ENCODE data around the gene REV1.

Gene REV1

DNA sequence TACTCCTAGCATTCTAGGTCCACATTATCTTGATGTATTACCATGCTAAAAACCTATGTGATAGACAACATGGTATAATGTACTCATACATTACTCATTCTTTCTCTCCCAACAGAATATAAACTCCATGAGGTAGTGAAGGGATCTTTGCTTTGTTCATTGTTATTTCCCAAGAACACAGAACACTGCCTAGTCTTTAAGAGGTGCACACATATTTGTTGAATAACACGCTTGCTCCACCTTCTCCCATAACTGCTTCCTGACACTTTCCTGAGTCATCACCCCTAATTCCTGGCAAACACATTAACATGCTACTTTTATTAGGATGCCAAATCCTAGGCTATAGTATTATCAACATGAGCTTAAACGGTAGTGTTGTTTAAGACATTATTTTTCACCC is 41.3 kb downstream of the REV1 start:
- Mint-ChIP-seq H3K4me1 (ENCODE audit: low read depth) (peaks cover 29% of the 10 kb centered on the region), H3K27me3 (no peaks in the 10 kb centered on the region), H3K4me3 (no peak overlapping the region), H3K36me3 (ENCODE audit: low read depth) (peaks cover 67% of the 10 kb centered on the region), H3K27ac (no peak overlapping the region), H3K9me3 (no peaks in the 10 kb centered on the region)
- DNase-seq, result no peak

- Mint-ChIP-seq H3K36me3 (ENCODE audit: low read depth) (peaks cover 57% of the 10 kb centered on the region), H3K27me3 (no peaks in the 10 kb centered on the region), H3K9me3 (no peaks in the 10 kb centered on the region), H3K4me3 (no peak overlapping the region), H3K27ac (peak overlapping the region; percentile 29), H3K4me1 (ENCODE audit: low read depth) (peaks cover 21% of the 10 kb centered on the region)
- no peak for DNase-seq
Observed at GRCh38 chr2:99445065-99445464, 44.8 kb downstream of the REV1 start.

GRCh38 chr2:99444222-99444621 is 45.6 kb downstream of the REV1 start:
- no peaks in the 10 kb centered on the region for H3K9me3 Mint-ChIP-seq
- H3K27ac Mint-ChIP-seq, result peak overlapping the region; percentile 81
- no peak for DNase-seq
- H3K4me3 Mint-ChIP-seq, result no peak overlapping the region
- peaks cover 21% of the 10 kb centered on the region for H3K4me1 Mint-ChIP-seq (ENCODE audit: low read depth)
- no peaks in the 10 kb centered on the region for H3K27me3 Mint-ChIP-seq
- peaks cover 64% of the 10 kb centered on the region for H3K36me3 Mint-ChIP-seq (ENCODE audit: low read depth)

DNA sequence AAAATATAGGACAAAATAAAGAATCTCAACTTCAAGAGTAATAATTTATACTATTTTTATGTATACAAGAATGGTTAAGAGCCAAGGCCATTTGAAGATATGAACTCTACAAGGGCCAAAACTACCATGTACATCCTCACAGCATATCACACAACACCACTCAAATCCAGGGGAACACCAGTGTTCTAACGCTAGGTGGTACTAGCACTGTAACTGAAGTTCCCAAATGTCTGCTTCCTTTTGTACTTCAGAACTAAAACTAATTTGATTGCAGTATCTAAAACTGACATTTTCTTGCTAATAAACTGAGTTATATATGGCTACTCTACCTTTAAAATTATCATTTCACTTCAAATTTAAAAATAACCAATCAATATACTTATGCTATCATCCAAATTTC is 47.0 kb downstream of the REV1 start:
- H3K27me3 Mint-ChIP-seq, result no peaks in the 10 kb centered on the region
- DNase-seq, result no peak
- H3K36me3 Mint-ChIP-seq (ENCODE audit: low read depth), result peaks cover 65% of the 10 kb centered on the region
- H3K4me1 Mint-ChIP-seq (ENCODE audit: low read depth), result peaks cover 17% of the 10 kb centered on the region
- no peaks in the 10 kb centered on the region for H3K9me3 Mint-ChIP-seq
- no peak overlapping the region for H3K4me3 Mint-ChIP-seq
- no peak overlapping the region for H3K27ac Mint-ChIP-seq

DNA sequence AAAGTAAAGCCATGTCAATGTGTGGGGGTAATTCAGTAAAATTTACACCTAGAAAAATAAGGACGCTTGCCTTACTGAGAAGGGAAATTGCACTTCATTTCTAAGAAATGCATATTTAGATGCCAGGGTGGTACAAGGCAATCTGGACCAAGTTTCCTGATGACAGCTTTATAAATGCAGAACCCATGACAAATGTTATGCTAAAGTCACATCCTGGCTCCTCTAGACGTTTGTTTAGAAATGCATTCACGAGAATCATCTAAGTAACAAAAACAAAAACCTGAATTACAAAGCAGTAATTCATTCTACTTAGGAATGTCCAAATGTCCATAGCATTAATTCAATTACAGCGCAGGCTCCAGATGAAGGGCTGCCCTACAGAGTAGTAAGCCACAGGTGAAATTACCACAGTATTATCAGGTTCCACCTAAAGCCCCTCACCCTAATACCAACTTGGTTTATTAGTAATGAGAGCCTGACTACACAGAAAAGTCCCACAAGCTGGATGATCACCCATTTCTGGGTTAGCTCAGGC is 49.8 kb downstream of the REV1 start:
- H3K9me3 Mint-ChIP-seq, result no peaks in the 10 kb centered on the region
- DNase-seq, result no peak
- peaks cover 11% of the 10 kb centered on the region for H3K4me1 Mint-ChIP-seq (ENCODE audit: low read depth)
- no peak overlapping the region for H3K4me3 Mint-ChIP-seq
- no peak overlapping the region for H3K27ac Mint-ChIP-seq
- H3K27me3 Mint-ChIP-seq, result no peaks in the 10 kb centered on the region
- peaks cover 64% of the 10 kb centered on the region for H3K36me3 Mint-ChIP-seq (ENCODE audit: low read depth)

- no peak for DNase-seq
- H3K27me3 Mint-ChIP-seq, result no peaks in the 10 kb centered on the region
- no peaks in the 10 kb centered on the region for H3K9me3 Mint-ChIP-seq
- peaks cover 76% of the 10 kb centered on the region for H3K36me3 Mint-ChIP-seq (ENCODE audit: low read depth)
- H3K27ac Mint-ChIP-seq, result no peak overlapping the region
- no peak overlapping the region for H3K4me3 Mint-ChIP-seq
- peaks cover 7% of the 10 kb centered on the region for H3K4me1 Mint-ChIP-seq (ENCODE audit: low read depth)
Observed at GRCh38 chr2:99436874-99437273, 52.9 kb downstream of the REV1 start.

GRCh38 chr2:99433340-99433739 is 56.5 kb downstream of the REV1 start:
- Mint-ChIP-seq H3K4me1 (ENCODE audit: low read depth) (peaks cover 20% of the 10 kb centered on the region), H3K36me3 (ENCODE audit: low read depth) (peaks cover 78% of the 10 kb centered on the region), H3K4me3 (no peak overlapping the region), H3K9me3 (no peaks in the 10 kb centered on the region), H3K27ac (no peak overlapping the region), H3K27me3 (no peaks in the 10 kb centered on the region)
- no peak for DNase-seq

- Mint-ChIP-seq H3K27me3 (no peaks in the 10 kb centered on the region), H3K9me3 (no peaks in the 10 kb centered on the region), H3K27ac (peak overlapping the region; percentile 10), H3K36me3 (ENCODE audit: low read depth) (peaks cover 79% of the 10 kb centered on the region), H3K4me1 (ENCODE audit: low read depth) (peaks cover 20% of the 10 kb centered on the region), H3K4me3 (no peak overlapping the region)
- no peak for DNase-seq
Observed at GRCh38 chr2:99431587-99432275, 58.1 kb downstream of the REV1 start.

DNA sequence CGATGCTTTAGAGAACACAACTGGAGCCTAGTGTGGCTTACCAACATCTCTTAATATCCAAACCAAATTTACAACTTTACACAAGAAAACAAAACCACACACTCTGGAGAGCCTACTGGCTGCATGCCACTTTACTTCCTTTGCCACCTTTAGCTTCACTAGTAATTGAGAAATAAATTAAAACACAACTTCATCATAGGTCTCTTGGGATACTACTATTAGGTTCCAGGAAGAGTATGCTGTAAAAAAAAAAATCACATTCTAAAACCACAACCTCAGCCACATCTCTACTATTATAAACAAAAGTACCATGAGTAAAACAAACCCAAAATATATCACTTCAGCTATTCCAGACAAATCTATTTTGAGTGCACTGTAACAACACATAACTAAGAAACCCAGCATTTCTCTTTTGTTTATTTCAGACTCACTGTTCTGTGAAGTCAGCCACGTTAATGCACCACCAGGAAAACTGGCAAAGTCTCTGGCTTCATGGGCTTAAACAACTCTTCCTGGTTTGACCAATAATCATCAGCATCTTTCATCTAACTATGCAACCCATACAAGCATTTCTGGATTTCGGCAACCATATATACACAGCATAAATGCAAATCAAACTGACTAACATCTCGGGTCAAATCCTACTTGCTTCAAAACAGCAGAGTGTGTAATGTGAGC is 59.1 kb downstream of the REV1 start:
- no peak overlapping the region for H3K4me3 Mint-ChIP-seq
- no peak for DNase-seq
- H3K27me3 Mint-ChIP-seq, result no peaks in the 10 kb centered on the region
- H3K4me1 Mint-ChIP-seq (ENCODE audit: low read depth), result peaks cover 20% of the 10 kb centered on the region
- H3K9me3 Mint-ChIP-seq, result no peaks in the 10 kb centered on the region
- H3K27ac Mint-ChIP-seq, result peak overlapping the region; percentile 69
- H3K36me3 Mint-ChIP-seq (ENCODE audit: low read depth), result peaks cover 75% of the 10 kb centered on the region

DNA sequence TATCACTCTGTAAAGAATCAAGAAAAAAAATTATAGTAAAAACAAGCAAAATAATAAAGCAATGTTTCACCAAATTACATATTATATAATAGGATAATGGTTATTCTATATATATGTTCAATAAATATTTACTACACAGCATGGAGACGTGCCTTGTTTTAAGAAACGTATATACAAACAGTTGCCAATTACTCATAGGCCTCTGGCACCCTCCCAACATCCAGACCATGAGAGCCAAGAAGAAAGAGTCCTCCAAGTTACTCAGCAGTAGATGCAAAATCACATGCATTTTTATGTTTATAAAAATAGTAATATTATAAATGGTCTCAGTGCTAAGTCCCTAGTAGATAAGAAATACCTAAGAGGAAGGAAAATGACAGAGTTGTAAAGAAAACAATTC is 64.8 kb downstream of the REV1 start:
- Mint-ChIP-seq H3K9me3 (no peaks in the 10 kb centered on the region), H3K4me1 (ENCODE audit: low read depth) (no peaks in the 10 kb centered on the region), H3K27ac (no peak overlapping the region), H3K36me3 (ENCODE audit: low read depth) (peaks cover 80% of the 10 kb centered on the region), H3K4me3 (no peak overlapping the region), H3K27me3 (no peaks in the 10 kb centered on the region)
- DNase-seq, result no peak

GRCh38 chr2:99424371-99424770 is 65.4 kb downstream of the REV1 start:
- H3K36me3 Mint-ChIP-seq (ENCODE audit: low read depth), result peaks cover 82% of the 10 kb centered on the region
- H3K27me3 Mint-ChIP-seq, result no peaks in the 10 kb centered on the region
- H3K27ac Mint-ChIP-seq, result no peak overlapping the region
- no peak for DNase-seq
- H3K4me1 Mint-ChIP-seq (ENCODE audit: low read depth), result no peaks in the 10 kb centered on the region
- H3K4me3 Mint-ChIP-seq, result no peak overlapping the region
- no peaks in the 10 kb centered on the region for H3K9me3 Mint-ChIP-seq

DNA sequence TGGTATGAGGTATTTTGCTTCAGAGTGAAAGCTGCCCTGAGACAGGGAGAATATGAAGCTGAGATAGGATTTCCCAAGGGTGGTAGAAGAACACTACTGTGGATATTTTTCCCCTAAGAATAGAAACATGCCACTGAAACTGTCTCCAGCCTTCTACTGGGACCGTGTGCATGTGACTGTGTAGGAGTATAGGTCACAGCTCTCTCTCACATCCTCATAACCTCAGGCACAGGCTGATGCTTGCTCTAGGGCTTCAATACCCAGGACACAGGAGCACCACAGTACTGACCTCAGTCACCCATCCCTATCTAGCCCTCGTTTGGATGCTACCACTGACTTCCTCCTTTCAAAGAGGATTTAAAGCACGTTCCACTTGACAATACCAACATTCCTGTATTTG is 67.2 kb downstream of the REV1 start:
- Mint-ChIP-seq H3K9me3 (no peaks in the 10 kb centered on the region), H3K36me3 (ENCODE audit: low read depth) (peaks cover 85% of the 10 kb centered on the region)

DNA sequence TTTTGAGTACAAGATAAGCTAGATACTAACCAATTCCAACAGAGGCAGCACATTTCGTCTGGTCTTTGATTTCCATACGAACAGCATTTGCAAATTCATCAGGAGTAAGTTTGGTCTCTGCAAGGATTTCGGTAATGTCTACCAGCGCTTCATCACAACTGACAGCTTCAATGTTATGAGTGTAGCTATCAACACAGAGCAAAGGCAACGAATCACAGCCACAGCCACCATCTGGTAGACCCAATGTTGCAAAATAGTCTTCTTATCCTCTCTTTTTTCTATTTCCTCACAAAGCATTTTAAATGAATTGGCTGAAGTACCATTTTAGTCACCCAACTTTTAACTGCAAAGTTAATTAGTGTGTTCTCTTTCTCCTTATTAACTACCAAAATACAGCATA is 68.3 kb downstream of the REV1 start:
- peaks cover 85% of the 10 kb centered on the region for H3K36me3 Mint-ChIP-seq (ENCODE audit: low read depth)
- no peaks in the 10 kb centered on the region for H3K27me3 Mint-ChIP-seq
- H3K27ac Mint-ChIP-seq, result no peak overlapping the region
- no peaks in the 10 kb centered on the region for H3K9me3 Mint-ChIP-seq
- no peak for DNase-seq
- H3K4me1 Mint-ChIP-seq (ENCODE audit: low read depth), result no peaks in the 10 kb centered on the region
- no peak overlapping the region for H3K4me3 Mint-ChIP-seq

More for the DNA sequence above, 67.2 kb downstream of the REV1 start:
- DNase-seq, result no peak
- no peaks in the 10 kb centered on the region for H3K4me1 Mint-ChIP-seq (ENCODE audit: low read depth)
- H3K27ac Mint-ChIP-seq, result peak overlapping the region; percentile 28
- H3K4me3 Mint-ChIP-seq, result no peak overlapping the region
- no peaks in the 10 kb centered on the region for H3K27me3 Mint-ChIP-seq

GRCh38 chr2:99420751-99421299 is 69.0 kb downstream of the REV1 start:
- DNase-seq, result no peak
- Mint-ChIP-seq H3K9me3 (no peaks in the 10 kb centered on the region), H3K36me3 (ENCODE audit: low read depth) (peaks cover 90% of the 10 kb centered on the region), H3K4me1 (ENCODE audit: low read depth) (no peaks in the 10 kb centered on the region), H3K4me3 (no peak overlapping the region), H3K27me3 (no peaks in the 10 kb centered on the region), H3K27ac (peak overlapping the region; percentile 55)

DNA sequence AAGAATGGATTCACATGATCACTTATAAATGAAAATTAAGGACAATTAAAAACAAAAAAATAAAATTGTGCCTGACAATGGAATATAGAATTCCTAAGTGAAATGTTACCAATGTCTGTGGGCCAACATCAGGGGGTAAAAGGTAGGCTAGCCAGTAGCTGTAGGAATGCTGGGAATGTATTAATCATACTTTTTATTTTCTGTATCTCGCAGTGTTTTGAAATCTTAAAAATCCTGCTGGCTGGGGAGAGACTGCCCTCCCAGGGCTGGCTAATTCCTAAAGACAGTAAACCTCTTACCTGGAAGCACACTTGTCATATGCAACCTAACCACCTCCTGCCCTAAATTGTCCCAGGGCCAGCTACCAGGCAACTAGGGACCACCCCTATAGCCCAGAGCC is 69.8 kb downstream of the REV1 start:
- DNase-seq, result no peak
- Mint-ChIP-seq H3K9me3 (no peaks in the 10 kb centered on the region), H3K4me3 (no peak overlapping the region), H3K4me1 (ENCODE audit: low read depth) (no peaks in the 10 kb centered on the region), H3K27me3 (no peaks in the 10 kb centered on the region), H3K36me3 (ENCODE audit: low read depth) (peaks cover 94% of the 10 kb centered on the region), H3K27ac (peak overlapping the region; percentile 55)

Data from activated T-cell treated with anti-CD3 and anti-CD28 coated beads, Interleukin-2, amount 50 U/mL, for 24 hours (primary cell).